Tibial artery (tissue), 4 donors: ENCODE measurements around the gene UNCX.

ENCODE experiments used
- DNase-seq, 2 donors: peaks; one replicate each; pipeline ENCODE4 v3.0.0-alpha.2; 2019
- H3K27ac ChIP-seq, 2 donors: fragments of 200-600 bp; sonication (generic) in 1 of 2; 1 replicate in 1 of 2; 2 replicates in 1 of 2; pipeline ENCODE4 v1.5.1; 2018 to 2019; ENCODE audit warnings: mild to moderate bottlenecking in 1 of 2
- H3K27me3 ChIP-seq, 2 donors: fragments of 200-600 bp; sonication (generic) in 1 of 2; one replicate each; pipeline versions ENCODE4 v1.5.1 to v1.6.0; 2016 to 2019
- H3K36me3 ChIP-seq, 3 donors: fragments of 200-600 bp; sonication (generic) in 2 of 3; one replicate each; pipeline ENCODE4 v1.5.1; 2016 to 2019; ENCODE audit warnings: mild to moderate bottlenecking in 2 of 3
- H3K4me1 ChIP-seq, 4 donors: fragments of 200-600 bp; sonication (generic) in 2 of 4; 1 replicate in 3 of 4; 2 replicates in 1 of 4; pipeline ENCODE4 v1.5.1; 2016 to 2019
- H3K4me3 ChIP-seq, 2 donors: fragments of 200-600 bp; sonication (generic) in 1 of 2; 1 replicate in 1 of 2; 2 replicates in 1 of 2; pipeline ENCODE4 v1.5.1; 2018 to 2019; ENCODE audit warnings: mild to moderate bottlenecking in 2 of 2
- H3K9me3 ChIP-seq, 3 donors: fragments of 200-600 bp; sonication (generic) in 1 of 3; one replicate each; pipeline ENCODE4 v1.5.1; 2016 to 2019
- CTCF ChIP-seq, 2 experiments: fragments of 200-600 bp in 1 of 2; fragments of 450-650 bp in 1 of 2; IDR thresholded peaks; one replicate each; pipeline ENCODE4 v1.5.1; 2017 to 2019; ENCODE audit warnings: antibody characterized with exemption in 2 of 2, mild to moderate bottlenecking in 1 of 2, moderate library complexity in 1 of 2
- intact Hi-C: fragments of 100-400 bp; cut with DNase I; formaldehyde crosslinking; loops from one replicate; pipeline ENCODE4 v1.15.0; 2023; ENCODE audit warnings: low total_unique reads

UNCX gene

GRCh38 chr7:1246871-1247526 lies 14.3 kb downstream of the UNCX start:
- no peak for DNase-seq

GRCh38 chr7:1247527-1248041 lies 14.9 kb downstream of the UNCX start:
- intact Hi-C loops = no loop called here
- Histone ChIP-seq H3K36me3 (no peaks in the 10 kb centered on the region), H3K27me3 (peaks cover 11 to 100% of the 10 kb centered on the region in 2 donors), H3K9me3 (no peaks in the 10 kb centered on the region), H3K4me3 (no peak overlapping the region), H3K27ac (no peak overlapping the region), H3K4me1 (peaks cover 0 to 33% (median 21%) of the 10 kb centered on the region in 4 donors)
- no peak for TF ChIP-seq CTCF (IDR thresholded peaks at IDR 0.05)
- DNase-seq = no peak

More at GRCh38 chr7:1246871-1247526, 14.3 kb downstream of the UNCX start:
- Histone ChIP-seq H3K4me1 (peaks cover 0 to 39% (median 21%) of the 10 kb centered on the region in 4 donors), H3K27me3 (peaks cover 14 to 100% of the 10 kb centered on the region in 2 donors), H3K27ac (no peak overlapping the region), H3K9me3 (no peaks in the 10 kb centered on the region), H3K36me3 (no peaks in the 10 kb centered on the region), H3K4me3 (no peak overlapping the region)
- intact Hi-C loops = no loop called here
- no peak for TF ChIP-seq CTCF (IDR thresholded peaks at IDR 0.05)

GRCh38 chr7:1248143-1248915 lies 15.7 kb downstream of the UNCX start:
- Histone ChIP-seq H3K27me3 (peaks cover 11 to 100% of the 10 kb centered on the region in 2 donors), H3K4me1 (peaks cover 0 to 30% (median 18%) of the 10 kb centered on the region in 4 donors), H3K9me3 (no peaks in the 10 kb centered on the region), H3K27ac (no peak overlapping the region), H3K4me3 (no peak overlapping the region), H3K36me3 (no peaks in the 10 kb centered on the region)
- intact Hi-C loops = no loop called here
- no peak for DNase-seq
- no peak for TF ChIP-seq CTCF (IDR thresholded peaks at IDR 0.05)

- Histone ChIP-seq H3K36me3 (no peaks in the 10 kb centered on the region), H3K4me1 (peaks cover 0 to 30% (median 18%) of the 10 kb centered on the region in 4 donors), H3K9me3 (no peaks in the 10 kb centered on the region), H3K27ac (no peak overlapping the region), H3K4me3 (no peak overlapping the region), H3K27me3 (peaks cover 7 to 100% of the 10 kb centered on the region in 2 donors)
- intact Hi-C loops = no loop called here
- DNase-seq = no peak
- TF ChIP-seq CTCF (IDR thresholded peaks at IDR 0.05) = no peak
Observed at GRCh38 chr7:1248916-1249581, 16.4 kb downstream of the UNCX start.

- no peak overlapping the region for H3K4me3 ChIP-seq
- H3K9me3 ChIP-seq = no peaks in the 10 kb centered on the region
- no peaks in the 10 kb centered on the region for H3K36me3 ChIP-seq
- DNase-seq = no peak
- no peak overlapping the region for H3K27ac ChIP-seq
- peaks cover 7 to 100% of the 10 kb centered on the region in 2 donors for H3K27me3 ChIP-seq
- H3K4me1 ChIP-seq = peaks cover 0 to 32% (median 20%) of the 10 kb centered on the region in 4 donors
- intact Hi-C loops = loop anchor here (10.0 kb wide), 1 partner anchor 1025 kb away; no protein-coding TSS in a partner anchor
- TF ChIP-seq CTCF (IDR thresholded peaks at IDR 0.05) = no peak
Observed at GRCh38 chr7:1249731-1250130, 17.1 kb downstream of the UNCX start.
